PFSK-1 (cell line): ENCODE results near the gene SLC38A6.

Source experiments
- SIN3A ChIP-seq: IDR thresholded peaks from 2 replicates; pipeline ENCODE4 v1.6.1; 2012; ENCODE audit warnings: mild to moderate bottlenecking, low read length, moderate library complexity, borderline replicate concordance; ENCODE audit not compliant: insufficient read depth
- TAF1 ChIP-seq: IDR thresholded peaks from 2 replicates; pipeline ENCODE4 v1.6.1; 2012; ENCODE audit warnings: low read length, control low read depth, borderline replicate concordance; ENCODE audit not compliant: insufficient read depth
- TF ChIP-seq, protein P1 (sequence below), 2 experiments: IDR thresholded peaks; 2 replicates each; pipeline versions ENCODE4 v1.6.1 to v1.8.0; 2011 to 2012; ENCODE audit warnings: low read depth in 2 of 2, low read length in 2 of 2, control low read depth in 1 of 2, inconsistent platforms in 1 of 2, mild to moderate bottlenecking in 1 of 2, moderate library complexity in 1 of 2; ENCODE audit not compliant: insufficient read depth in 1 of 2

DNA sequence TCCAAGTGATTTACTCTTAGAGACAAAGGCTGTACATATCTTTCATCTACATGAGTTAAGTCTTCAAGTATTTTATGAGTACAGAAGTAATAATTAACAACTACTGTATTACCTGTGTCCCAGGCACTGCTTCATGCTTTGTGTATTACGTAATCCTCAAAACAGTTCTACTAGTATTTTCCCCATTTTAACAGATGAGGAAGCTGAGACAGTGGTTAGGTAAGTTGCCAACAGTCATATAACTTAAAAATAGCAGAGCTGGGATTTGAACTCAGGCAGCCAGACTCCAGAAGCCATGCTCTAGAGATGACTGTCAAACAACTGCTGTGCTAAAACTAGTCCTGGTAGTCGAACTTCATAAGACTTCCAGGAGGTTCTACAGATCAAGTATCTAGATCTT is 10.9 kb upstream of the SLC38A6 start:
- TF ChIP-seq, protein P1, sequence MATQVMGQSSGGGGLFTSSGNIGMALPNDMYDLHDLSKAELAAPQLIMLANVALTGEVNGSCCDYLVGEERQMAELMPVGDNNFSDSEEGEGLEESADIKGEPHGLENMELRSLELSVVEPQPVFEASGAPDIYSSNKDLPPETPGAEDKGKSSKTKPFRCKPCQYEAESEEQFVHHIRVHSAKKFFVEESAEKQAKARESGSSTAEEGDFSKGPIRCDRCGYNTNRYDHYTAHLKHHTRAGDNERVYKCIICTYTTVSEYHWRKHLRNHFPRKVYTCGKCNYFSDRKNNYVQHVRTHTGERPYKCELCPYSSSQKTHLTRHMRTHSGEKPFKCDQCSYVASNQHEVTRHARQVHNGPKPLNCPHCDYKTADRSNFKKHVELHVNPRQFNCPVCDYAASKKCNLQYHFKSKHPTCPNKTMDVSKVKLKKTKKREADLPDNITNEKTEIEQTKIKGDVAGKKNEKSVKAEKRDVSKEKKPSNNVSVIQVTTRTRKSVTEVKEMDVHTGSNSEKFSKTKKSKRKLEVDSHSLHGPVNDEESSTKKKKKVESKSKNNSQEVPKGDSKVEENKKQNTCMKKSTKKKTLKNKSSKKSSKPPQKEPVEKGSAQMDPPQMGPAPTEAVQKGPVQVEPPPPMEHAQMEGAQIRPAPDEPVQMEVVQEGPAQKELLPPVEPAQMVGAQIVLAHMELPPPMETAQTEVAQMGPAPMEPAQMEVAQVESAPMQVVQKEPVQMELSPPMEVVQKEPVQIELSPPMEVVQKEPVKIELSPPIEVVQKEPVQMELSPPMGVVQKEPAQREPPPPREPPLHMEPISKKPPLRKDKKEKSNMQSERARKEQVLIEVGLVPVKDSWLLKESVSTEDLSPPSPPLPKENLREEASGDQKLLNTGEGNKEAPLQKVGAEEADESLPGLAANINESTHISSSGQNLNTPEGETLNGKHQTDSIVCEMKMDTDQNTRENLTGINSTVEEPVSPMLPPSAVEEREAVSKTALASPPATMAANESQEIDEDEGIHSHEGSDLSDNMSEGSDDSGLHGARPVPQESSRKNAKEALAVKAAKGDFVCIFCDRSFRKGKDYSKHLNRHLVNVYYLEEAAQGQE (IDR thresholded peaks at IDR 0.05; ENCODE audit: insufficient read depth in 1 of 2, low read depth in 2 of 2, low read length in 2 of 2), result no peak
- TF ChIP-seq SIN3A (no peak), TAF1 (no peak)
